ENCODE results near the gene SLC25A2. TPM values are rescaled to one million over a fixed set of nuclear protein-coding genes. Genes with fewer than 3 reads are reported as not detected.

Gene SLC25A2
- total and polyA plus RNA-seq, 2 experiments from 2014 or later, result not detected

DNA sequence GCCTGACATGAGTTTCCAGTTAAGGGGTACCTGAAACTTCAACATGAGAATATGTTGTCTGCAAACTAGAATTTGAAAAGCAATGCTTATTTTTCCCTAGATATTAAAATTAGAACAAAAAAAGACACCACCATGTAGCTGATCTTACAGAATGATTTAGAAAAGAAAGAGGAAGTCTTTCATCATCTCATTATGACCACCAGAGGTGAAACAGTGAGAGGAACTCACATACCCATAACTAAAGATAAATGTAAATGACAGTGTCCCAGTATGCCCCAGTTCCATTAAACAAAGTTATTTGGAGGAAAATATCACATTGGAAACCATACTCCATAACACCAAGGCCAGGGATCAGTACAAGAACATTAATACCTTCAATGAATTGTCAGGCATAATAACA lies 9.9 kb upstream of the SLC25A2 start (continued):
- TF ChIP-seq, protein P1, sequence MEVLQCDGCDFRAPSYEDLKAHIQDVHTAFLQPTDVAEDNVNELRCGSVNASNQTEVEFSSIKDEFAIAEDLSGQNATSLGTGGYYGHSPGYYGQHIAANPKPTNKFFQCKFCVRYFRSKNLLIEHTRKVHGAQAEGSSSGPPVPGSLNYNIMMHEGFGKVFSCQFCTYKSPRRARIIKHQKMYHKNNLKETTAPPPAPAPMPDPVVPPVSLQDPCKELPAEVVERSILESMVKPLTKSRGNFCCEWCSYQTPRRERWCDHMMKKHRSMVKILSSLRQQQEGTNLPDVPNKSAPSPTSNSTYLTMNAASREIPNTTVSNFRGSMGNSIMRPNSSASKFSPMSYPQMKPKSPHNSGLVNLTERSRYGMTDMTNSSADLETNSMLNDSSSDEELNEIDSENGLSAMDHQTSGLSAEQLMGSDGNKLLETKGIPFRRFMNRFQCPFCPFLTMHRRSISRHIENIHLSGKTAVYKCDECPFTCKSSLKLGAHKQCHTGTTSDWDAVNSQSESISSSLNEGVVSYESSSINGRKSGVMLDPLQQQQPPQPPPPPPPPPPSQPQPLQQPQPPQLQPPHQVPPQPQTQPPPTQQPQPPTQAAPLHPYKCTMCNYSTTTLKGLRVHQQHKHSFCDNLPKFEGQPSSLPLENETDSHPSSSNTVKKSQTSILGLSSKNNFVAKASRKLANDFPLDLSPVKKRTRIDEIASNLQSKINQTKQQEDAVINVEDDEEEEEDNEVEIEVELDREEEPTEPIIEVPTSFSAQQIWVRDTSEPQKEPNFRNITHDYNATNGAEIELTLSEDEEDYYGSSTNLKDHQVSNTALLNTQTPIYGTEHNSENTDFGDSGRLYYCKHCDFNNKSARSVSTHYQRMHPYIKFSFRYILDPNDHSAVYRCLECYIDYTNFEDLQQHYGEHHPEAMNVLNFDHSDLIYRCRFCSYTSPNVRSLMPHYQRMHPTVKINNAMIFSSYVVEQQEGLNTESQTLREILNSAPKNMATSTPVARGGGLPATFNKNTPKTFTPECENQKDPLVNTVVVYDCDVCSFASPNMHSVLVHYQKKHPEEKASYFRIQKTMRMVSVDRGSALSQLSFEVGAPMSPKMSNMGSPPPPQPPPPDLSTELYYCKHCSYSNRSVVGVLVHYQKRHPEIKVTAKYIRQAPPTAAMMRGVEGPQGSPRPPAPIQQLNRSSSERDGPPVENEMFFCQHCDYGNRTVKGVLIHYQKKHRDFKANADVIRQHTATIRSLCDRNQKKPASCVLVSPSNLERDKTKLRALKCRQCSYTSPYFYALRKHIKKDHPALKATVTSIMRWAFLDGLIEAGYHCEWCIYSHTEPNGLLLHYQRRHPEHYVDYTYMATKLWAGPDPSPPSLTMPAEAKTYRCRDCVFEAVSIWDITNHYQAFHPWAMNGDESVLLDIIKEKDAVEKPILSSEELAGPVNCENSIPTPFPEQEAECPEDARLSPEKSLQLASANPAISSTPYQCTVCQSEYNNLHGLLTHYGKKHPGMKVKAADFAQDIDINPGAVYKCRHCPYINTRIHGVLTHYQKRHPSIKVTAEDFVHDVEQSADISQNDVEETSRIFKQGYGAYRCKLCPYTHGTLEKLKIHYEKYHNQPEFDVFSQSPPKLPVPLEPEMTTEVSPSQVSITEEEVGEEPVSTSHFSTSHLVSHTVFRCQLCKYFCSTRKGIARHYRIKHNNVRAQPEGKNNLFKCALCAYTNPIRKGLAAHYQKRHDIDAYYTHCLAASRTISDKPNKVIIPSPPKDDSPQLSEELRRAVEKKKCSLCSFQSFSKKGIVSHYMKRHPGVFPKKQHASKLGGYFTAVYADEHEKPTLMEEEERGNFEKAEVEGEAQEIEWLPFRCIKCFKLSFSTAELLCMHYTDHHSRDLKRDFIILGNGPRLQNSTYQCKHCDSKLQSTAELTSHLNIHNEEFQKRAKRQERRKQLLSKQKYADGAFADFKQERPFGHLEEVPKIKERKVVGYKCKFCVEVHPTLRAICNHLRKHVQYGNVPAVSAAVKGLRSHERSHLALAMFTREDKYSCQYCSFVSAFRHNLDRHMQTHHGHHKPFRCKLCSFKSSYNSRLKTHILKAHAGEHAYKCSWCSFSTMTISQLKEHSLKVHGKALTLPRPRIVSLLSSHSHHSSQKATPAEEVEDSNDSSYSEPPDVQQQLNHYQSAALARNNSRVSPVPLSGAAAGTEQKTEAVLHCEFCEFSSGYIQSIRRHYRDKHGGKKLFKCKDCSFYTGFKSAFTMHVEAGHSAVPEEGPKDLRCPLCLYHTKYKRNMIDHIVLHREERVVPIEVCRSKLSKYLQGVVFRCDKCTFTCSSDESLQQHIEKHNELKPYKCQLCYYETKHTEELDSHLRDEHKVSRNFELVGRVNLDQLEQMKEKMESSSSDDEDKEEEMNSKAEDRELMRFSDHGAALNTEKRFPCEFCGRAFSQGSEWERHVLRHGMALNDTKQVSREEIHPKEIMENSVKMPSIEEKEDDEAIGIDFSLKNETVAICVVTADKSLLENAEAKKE (CRISPR knock-in tag; IDR thresholded peaks at IDR 0.05), result no peak
- TF ChIP-seq JUNB (IDR thresholded peaks at IDR 0.05; ENCODE audit: unreplicated experiment) (no peak), STAT1 (IDR thresholded peaks at IDR 0.05; ENCODE audit: unreplicated experiment) (no peak), EZH2phosphoT487 (IDR thresholded peaks at IDR 0.05; ENCODE audit: unreplicated experiment) (no peak)

DNA sequence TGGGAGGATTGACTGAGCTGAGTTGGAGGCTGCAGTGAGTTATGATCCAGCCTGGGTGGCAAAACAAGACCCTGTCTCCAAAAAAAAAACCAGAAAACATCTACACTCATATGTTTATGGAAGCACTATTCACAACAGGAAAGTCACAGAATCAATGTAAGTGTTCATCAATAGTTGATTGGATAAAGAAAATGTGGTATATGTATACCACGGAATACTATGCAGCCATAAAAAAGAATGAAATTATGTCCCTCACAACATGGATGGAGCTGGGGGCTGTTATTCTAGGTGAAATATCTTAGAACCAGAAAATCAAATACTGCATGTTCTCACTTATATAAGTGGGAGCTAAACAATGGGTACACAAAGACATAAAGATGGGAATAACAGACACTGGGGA lies 2.8 kb upstream of the SLC25A2 start:
- Mint-ChIP-seq H3K4me3 (no peak overlapping the region), H3K4me1 (no peaks in the 10 kb centered on the region), H3K9me3 (peaks cover 38% of the 10 kb centered on the region), H3K27ac (no peak overlapping the region), H3K27me3 (ENCODE audit: insufficient read depth, low read depth, poor library complexity) (peaks cover 7% of the 10 kb centered on the region), H3K36me3 (ENCODE audit: low read depth) (peaks cover 16% of the 10 kb centered on the region; the same call in 2 of the 3 replicates)
- 0 out of 2 replicates have a peak, but pooled peaks cover 6% of the 10 kb centered on the region for H4K20me1 ChIP-seq (replicated peaks; ENCODE audit: insufficient read depth)
- no peak for DNase-seq (ENCODE audit: low spot score)
- no peaks in the 10 kb centered on the region for H3K4me1 ChIP-seq (ENCODE audit: insufficient read depth)
- no peak for TF ChIP-seq POLR2AphosphoS5 (IDR thresholded peaks at IDR 0.05; ENCODE audit: low read depth)
- no peak overlapping the region for H2AFZ ChIP-seq
- H3F3A ChIP-seq (replicated peaks; ENCODE audit: low read depth), result no peaks in the 10 kb centered on the region
- H3K79me2 ChIP-seq (replicated peaks; ENCODE audit: insufficient read depth), result no peaks in the 10 kb centered on the region
- no peaks in the 10 kb centered on the region for H3K27me3 ChIP-seq (ENCODE audit: insufficient read depth)
- ATAC-seq, result no peak
- no peak overlapping the region for H3K4me2 ChIP-seq
- no peaks in the 10 kb centered on the region for H3K36me3 ChIP-seq (ENCODE audit: insufficient read depth)
- no peaks in the 10 kb centered on the region for H3K9me2 ChIP-seq (ENCODE audit: insufficient read depth)
- H3K27ac ChIP-seq (ENCODE audit: low read depth), result no peak overlapping the region
- no peak overlapping the region for H3K4me3 ChIP-seq

DNA sequence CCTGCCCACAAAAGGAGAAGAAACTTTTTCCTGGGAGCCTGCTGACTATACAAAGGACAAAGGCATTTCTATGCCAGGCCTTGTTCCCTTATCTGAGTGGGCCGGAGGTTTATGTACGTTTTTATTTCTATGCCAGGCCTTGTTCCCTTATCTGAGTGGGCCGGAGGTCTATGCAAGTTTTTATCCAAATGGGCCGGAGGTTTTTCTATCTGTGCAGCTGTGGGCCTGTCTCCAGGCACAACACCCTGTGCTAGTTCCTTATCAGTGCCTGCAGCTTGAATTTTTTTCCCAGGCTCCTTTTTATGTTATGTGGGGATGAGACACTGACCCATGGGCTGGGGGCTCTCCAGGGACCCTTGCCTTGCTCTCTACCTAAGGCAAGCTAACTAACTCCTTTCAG lies 5.5 kb downstream of the SLC25A2 start:
- Mint-ChIP-seq H3K4me3 (no peak overlapping the region), H3K4me1 (no peaks in the 10 kb centered on the region), H3K36me3 (ENCODE audit: low read depth) (peaks cover 6% of the 10 kb centered on the region; the same call in 2 of the 3 replicates), H3K9me3 (peaks cover 26% of the 10 kb centered on the region), H3K27ac (no peak overlapping the region), H3K27me3 (ENCODE audit: insufficient read depth, low read depth, poor library complexity) (peaks cover 2% of the 10 kb centered on the region)
- Histone ChIP-seq H3K4me2 (no peak overlapping the region), H3K27ac (ENCODE audit: low read depth) (no peak overlapping the region), H2AFZ (no peak overlapping the region), H3K36me3 (ENCODE audit: insufficient read depth) (no peaks in the 10 kb centered on the region), H3K4me3 (no peak overlapping the region), H3K79me2 (replicated peaks; ENCODE audit: insufficient read depth) (no peaks in the 10 kb centered on the region), H3F3A (replicated peaks; ENCODE audit: low read depth) (no peaks in the 10 kb centered on the region), H3K9me2 (ENCODE audit: insufficient read depth) (no peaks in the 10 kb centered on the region), H3K4me1 (ENCODE audit: insufficient read depth) (no peaks in the 10 kb centered on the region), H4K20me1 (replicated peaks; ENCODE audit: insufficient read depth) (no peaks in the 10 kb centered on the region), H3K27me3 (ENCODE audit: insufficient read depth) (no peaks in the 10 kb centered on the region)
- DNase-seq (ENCODE audit: low spot score), result no peak
- no peak for ATAC-seq
- no peak for TF ChIP-seq ZNF114 (CRISPR knock-in tag; IDR thresholded peaks at IDR 0.05)
- TF ChIP-seq NANOG (IDR thresholded peaks at IDR 0.05; ENCODE audit: borderline replicate concordance), result no peak
- TF ChIP-seq, protein P2, sequence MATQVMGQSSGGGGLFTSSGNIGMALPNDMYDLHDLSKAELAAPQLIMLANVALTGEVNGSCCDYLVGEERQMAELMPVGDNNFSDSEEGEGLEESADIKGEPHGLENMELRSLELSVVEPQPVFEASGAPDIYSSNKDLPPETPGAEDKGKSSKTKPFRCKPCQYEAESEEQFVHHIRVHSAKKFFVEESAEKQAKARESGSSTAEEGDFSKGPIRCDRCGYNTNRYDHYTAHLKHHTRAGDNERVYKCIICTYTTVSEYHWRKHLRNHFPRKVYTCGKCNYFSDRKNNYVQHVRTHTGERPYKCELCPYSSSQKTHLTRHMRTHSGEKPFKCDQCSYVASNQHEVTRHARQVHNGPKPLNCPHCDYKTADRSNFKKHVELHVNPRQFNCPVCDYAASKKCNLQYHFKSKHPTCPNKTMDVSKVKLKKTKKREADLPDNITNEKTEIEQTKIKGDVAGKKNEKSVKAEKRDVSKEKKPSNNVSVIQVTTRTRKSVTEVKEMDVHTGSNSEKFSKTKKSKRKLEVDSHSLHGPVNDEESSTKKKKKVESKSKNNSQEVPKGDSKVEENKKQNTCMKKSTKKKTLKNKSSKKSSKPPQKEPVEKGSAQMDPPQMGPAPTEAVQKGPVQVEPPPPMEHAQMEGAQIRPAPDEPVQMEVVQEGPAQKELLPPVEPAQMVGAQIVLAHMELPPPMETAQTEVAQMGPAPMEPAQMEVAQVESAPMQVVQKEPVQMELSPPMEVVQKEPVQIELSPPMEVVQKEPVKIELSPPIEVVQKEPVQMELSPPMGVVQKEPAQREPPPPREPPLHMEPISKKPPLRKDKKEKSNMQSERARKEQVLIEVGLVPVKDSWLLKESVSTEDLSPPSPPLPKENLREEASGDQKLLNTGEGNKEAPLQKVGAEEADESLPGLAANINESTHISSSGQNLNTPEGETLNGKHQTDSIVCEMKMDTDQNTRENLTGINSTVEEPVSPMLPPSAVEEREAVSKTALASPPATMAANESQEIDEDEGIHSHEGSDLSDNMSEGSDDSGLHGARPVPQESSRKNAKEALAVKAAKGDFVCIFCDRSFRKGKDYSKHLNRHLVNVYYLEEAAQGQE (IDR thresholded peaks at IDR 0.05; ENCODE audit: unreplicated experiment), result no peak
- TF ChIP-seq JUNB (IDR thresholded peaks at IDR 0.05; ENCODE audit: unreplicated experiment), result no peak
- TF ChIP-seq ZNF331 (CRISPR knock-in tag; IDR thresholded peaks at IDR 0.05; ENCODE audit: low read depth), result no peak
- no peak for TF ChIP-seq CREB1 (CRISPR knock-in tag; IDR thresholded peaks at IDR 0.05; ENCODE audit: low read depth)
- TF ChIP-seq, protein P3, sequence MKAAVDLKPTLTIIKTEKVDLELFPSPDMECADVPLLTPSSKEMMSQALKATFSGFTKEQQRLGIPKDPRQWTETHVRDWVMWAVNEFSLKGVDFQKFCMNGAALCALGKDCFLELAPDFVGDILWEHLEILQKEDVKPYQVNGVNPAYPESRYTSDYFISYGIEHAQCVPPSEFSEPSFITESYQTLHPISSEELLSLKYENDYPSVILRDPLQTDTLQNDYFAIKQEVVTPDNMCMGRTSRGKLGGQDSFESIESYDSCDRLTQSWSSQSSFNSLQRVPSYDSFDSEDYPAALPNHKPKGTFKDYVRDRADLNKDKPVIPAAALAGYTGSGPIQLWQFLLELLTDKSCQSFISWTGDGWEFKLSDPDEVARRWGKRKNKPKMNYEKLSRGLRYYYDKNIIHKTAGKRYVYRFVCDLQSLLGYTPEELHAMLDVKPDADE (IDR thresholded peaks at IDR 0.05), result no peak
